ENCODE results near the gene PGAP6. TPM values are rescaled to one million over a fixed set of nuclear protein-coding genes. Genes with fewer than 3 reads are reported as not detected.

PGAP6 gene
- total RNA-seq, 4 donors from 2014 or later, result 19.9 to 47.6 (median 24.3) TPM

DNA sequence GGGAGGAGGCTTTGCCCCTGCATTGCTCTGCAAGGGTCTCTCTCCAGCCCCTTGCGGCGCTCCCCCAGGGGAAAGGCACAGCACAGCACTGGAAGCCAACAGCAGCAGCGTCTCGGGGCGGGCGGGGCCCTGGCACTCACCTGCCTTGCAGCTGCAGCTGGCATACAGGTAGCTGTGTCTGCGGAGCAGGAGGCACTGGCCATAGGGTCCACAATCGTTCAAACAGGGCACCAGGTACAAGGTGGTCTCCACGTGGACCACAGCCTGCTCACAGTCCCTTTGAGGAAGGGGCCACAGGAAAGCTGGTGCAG, 7.2 kb downstream of the PGAP6 start:
- 70% methylated on average over 2 of the region's 9 CpGs; no CpG with 5 or more reads in 1 of the 2 donors for WGBS, 2 donors (ENCODE audit: low coverage in 1 of 2)
- no peak overlapping the region for H3K27ac ChIP-seq
- peaks cover 0 to 65% of the 10 kb centered on the region in 2 donors for H3K36me3 ChIP-seq

DNA sequence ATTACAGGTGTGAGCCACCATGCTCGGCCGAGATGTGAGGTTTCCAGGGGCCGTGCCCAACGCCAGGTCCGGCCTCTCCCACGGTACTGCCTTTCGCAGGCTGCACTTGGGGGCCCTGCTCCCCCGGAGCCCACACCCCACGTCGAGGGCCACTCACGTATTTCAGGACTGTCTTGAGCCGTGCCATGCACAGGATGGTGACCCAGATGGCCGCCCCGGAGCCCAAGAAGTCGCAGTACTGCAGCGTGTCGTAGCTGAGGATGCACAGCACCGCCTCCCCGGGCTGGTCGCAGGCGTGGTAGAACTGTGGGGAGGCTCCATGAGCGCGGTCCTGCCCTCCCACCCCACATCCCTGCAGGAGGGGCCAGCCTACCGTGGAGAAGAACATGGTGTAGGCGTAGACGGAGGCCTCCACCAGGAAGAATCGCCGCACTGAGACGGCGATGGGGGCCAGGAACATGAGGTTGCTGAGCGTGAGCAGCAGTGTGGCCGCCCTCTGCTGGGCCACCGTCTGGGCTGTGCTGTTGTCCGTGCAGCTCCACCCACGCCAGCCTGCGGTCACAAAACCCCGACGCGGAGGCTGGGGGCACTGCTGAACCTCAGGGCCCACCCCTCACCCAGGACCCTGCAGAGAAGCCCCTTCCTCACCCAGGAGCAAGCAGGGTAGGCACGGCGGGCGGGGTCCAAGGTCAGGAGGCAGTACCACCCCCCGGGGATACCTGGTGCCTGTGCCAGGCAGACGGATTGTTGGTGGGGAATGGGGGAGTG, 7.7 kb downstream of the PGAP6 start:
- no peak for TF ChIP-seq EP300 (IDR thresholded peaks at IDR 0.05)
- no peak for TF ChIP-seq POLR2AphosphoS5 (IDR thresholded peaks at IDR 0.05)
- TF ChIP-seq, protein P1, sequence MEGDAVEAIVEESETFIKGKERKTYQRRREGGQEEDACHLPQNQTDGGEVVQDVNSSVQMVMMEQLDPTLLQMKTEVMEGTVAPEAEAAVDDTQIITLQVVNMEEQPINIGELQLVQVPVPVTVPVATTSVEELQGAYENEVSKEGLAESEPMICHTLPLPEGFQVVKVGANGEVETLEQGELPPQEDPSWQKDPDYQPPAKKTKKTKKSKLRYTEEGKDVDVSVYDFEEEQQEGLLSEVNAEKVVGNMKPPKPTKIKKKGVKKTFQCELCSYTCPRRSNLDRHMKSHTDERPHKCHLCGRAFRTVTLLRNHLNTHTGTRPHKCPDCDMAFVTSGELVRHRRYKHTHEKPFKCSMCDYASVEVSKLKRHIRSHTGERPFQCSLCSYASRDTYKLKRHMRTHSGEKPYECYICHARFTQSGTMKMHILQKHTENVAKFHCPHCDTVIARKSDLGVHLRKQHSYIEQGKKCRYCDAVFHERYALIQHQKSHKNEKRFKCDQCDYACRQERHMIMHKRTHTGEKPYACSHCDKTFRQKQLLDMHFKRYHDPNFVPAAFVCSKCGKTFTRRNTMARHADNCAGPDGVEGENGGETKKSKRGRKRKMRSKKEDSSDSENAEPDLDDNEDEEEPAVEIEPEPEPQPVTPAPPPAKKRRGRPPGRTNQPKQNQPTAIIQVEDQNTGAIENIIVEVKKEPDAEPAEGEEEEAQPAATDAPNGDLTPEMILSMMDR (IDR thresholded peaks at IDR 0.05), result no peak
- TF ChIP-seq POLR2A (IDR thresholded peaks at IDR 0.05), result no peak
- 84 to 85% methylated on average over 6 to 8 of the region's 44 CpGs for WGBS, 2 donors (ENCODE audit: low coverage in 1 of 2)
- Histone ChIP-seq H3K36me3 (peaks cover 0 to 69% of the 10 kb centered on the region in 2 donors), H3K27me3 (no peaks in the 10 kb centered on the region), H3K4me3 (no peak overlapping the region), H3K9me3 (no peaks in the 10 kb centered on the region), H3K4me1 (peaks cover 0 to 27% (median 17%) of the 10 kb centered on the region in 3 donors), H3K27ac (no peak overlapping the region)
- no peak for ATAC-seq

More for the DNA sequence above, 7.2 kb downstream of the PGAP6 start:
- Histone ChIP-seq H3K4me1 (peaks cover 0 to 27% (median 15%) of the 10 kb centered on the region in 3 donors), H3K4me3 (no peak overlapping the region), H3K9me3 (no peaks in the 10 kb centered on the region), H3K27me3 (no peaks in the 10 kb centered on the region)
- TF ChIP-seq EP300 (IDR thresholded peaks at IDR 0.05) (no peak), POLR2AphosphoS5 (IDR thresholded peaks at IDR 0.05) (no peak), POLR2A (IDR thresholded peaks at IDR 0.05) (no peak)
- TF ChIP-seq, protein P1 (IDR thresholded peaks at IDR 0.05), result no peak
- ATAC-seq, result no peak

DNA sequence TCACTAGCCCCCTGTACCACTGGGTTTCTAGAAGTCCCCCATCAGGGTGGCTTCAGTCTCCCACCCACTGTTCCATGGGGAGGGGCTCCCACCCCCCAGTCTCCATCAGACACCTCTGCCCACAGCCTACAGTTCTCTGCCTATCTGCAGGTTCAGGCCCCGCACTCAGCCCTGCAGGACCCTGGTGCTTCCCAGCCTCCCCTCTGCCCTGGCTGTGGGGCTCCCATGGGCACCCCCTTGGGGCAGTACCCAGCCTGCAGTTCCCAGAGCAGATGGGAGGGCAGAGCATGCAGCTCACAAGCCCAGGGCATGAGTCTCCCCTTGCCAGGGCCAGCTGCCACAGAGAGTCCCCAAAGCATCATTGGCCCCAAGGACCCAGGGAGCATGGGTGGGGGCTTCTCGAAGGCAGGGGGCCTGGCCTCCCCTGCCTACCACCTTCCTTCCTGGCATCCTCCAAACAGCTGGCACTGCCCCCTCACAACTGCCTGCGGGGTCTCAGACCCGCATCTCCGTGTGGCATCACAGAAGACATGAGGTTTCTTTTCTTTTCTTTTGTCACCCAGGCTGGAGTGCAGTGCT, 8.7 kb downstream of the PGAP6 start:
- Histone ChIP-seq H3K9me3 (no peaks in the 10 kb centered on the region), H3K27me3 (no peaks in the 10 kb centered on the region), H3K4me1 (peaks cover 0 to 26% (median 17%) of the 10 kb centered on the region in 3 donors), H3K36me3 (peaks cover 0 to 78% of the 10 kb centered on the region in 2 donors), H3K27ac (no peak overlapping the region), H3K4me3 (no peak overlapping the region)
- no peak for TF ChIP-seq POLR2AphosphoS5 (IDR thresholded peaks at IDR 0.05)
- TF ChIP-seq, protein P1 (IDR thresholded peaks at IDR 0.05), result no peak
- no peak for TF ChIP-seq POLR2A (IDR thresholded peaks at IDR 0.05)
- no peak for TF ChIP-seq EP300 (IDR thresholded peaks at IDR 0.05)
- ATAC-seq, result no peak
- 100% methylated on average over 1 of the region's 5 CpGs; no CpG with 5 or more reads in 1 of the 2 donors for WGBS, 2 donors (ENCODE audit: low coverage in 1 of 2)

DNA sequence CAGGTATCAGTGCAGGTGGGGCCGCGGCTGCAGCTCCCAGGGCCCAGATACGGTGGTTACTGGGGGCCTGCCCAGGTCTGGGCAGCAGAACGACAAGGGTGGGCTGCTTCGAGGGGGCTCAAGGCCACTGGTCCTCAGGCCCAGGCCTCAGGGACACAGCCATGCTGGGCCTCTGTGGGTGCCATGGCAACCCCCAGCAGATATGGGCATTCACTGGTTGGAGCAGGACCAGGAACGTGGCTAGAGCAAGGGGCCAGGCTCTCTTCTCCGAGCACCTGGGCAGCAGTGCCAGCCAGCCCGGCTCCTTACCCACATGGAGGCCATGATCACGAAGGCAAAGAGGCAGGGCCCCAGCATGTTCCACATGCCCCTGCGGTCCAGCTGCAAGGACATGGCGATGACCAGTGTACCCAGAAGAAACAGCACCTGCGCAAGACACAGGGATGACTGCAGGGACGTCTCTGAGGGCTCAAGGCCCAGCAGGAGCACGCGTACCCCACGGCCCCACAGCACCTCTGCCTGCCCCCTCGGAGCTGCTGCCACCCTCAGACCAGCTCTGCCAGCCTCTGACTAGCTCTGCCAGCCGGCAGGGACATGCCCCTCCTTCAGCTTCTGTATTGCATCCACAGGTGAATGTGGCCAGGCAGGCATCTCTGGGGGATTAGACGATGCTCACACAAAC, 9.3 kb downstream of the PGAP6 start:
- ATAC-seq, result no peak
- TF ChIP-seq, protein P1 (IDR thresholded peaks at IDR 0.05), result no peak
- TF ChIP-seq POLR2A (IDR thresholded peaks at IDR 0.05), result no peak
- TF ChIP-seq EP300 (IDR thresholded peaks at IDR 0.05), result no peak
- no peak for TF ChIP-seq POLR2AphosphoS5 (IDR thresholded peaks at IDR 0.05)
- no peaks in the 10 kb centered on the region for H3K9me3 ChIP-seq
- H3K27me3 ChIP-seq, result no peaks in the 10 kb centered on the region
- peaks cover 0 to 26% (median 17%) of the 10 kb centered on the region in 3 donors for H3K4me1 ChIP-seq
- H3K4me3 ChIP-seq, result no peak overlapping the region
- H3K27ac ChIP-seq, result no peak overlapping the region
- WGBS, 2 donors (ENCODE audit: low coverage in 1 of 2), result 74 to 78% methylated on average over 3 to 8 of the region's 19 CpGs
- peaks cover 0 to 82% of the 10 kb centered on the region in 2 donors for H3K36me3 ChIP-seq
